ENCODE data around the gene BLNK. TPM values are rescaled to one million over a fixed set of nuclear protein-coding genes. Genes with fewer than 3 reads are reported as not detected.

BLNK gene
- total and polyA plus RNA-seq, 2 of the 13 experiments (the other 11 are each of a cell fraction or from before 2014, with no cell fraction given): not detected

DNA sequence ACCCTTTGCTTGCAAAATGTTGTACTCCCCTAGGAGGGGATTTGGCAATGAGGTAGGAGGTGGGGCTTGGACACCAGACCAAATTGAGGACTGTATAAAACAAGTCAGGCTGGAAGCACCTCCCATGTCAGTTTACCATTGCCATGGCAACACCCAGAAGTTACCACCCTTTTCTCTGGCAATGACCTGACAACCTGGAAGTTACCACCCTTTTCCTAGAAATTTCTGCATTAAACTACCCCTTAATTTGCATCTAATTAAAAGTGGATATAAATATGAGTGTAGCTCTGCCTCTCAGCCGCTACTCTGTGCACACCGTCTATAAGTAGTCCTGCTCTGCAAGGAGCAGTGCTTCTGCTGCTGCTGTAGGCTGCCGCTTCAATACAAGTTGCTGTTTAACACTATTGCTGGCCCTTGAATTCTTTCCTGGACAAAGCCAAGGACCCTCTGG lies 7.8 kb upstream of the BLNK start:
- WGBS (ENCODE audit: low lambda C conversion rate): 58% methylated on average over 3 of the region's 3 CpGs
- ChIA-PET POLR2A (no interaction called here), CTCF (ENCODE audit: low intra/inter-chr PET ratio, low total read pairs) (no interaction called here)
- Histone ChIP-seq H3K27ac (ENCODE audit: extremely low read length, insufficient read depth, low read length) (no peak overlapping the region), H3K27me3 (ENCODE audit: control insufficient read depth in 1 of 2, insufficient read depth in 2 of 2, low read length in 2 of 2) (0 out of 5 replicates have a peak, but pooled peaks cover 0 to under 1% of the 10 kb centered on the region in 2 experiments), H3K9me3 (ENCODE audit: low read length) (no peaks in the 10 kb centered on the region), H4K20me1 (ENCODE audit: insufficient read depth, low read length) (no peaks in the 10 kb centered on the region), H3K4me3 (replicated peaks in 1 of 3; ENCODE audit: insufficient read depth in 1 of 3, low read depth in 2 of 3, low read length in 3 of 3) (no peak overlapping the region), H3K79me2 (ENCODE audit: insufficient read depth, low read length) (no peaks in the 10 kb centered on the region), H3K4me2 (ENCODE audit: low read depth, low read length) (no peak overlapping the region), H3K36me3 (replicated peaks in 1 of 2; ENCODE audit: control insufficient read depth in 1 of 2, insufficient read depth in 2 of 2, low read length in 2 of 2) (no peaks in the 10 kb centered on the region), H3K4me1 (ENCODE audit: insufficient read depth, low read length) (no peaks in the 10 kb centered on the region), H3K9ac (ENCODE audit: insufficient read depth, low read depth, low read length) (no peak overlapping the region), H2AFZ (ENCODE audit: low read length) (no peak overlapping the region)
- ATAC-seq (no peak), FAIRE-seq (no peak), DNase-seq (ENCODE audit: low spot score) (no peak)
- intact Hi-C loops (cut with micrococcal nuclease; ENCODE audit: unreplicated experiment) (no loop called here), in situ Hi-C loops (cut with HindIII; ENCODE audit: extremely low pct_ligation_motif_present, low pct_unique_long_range_greater_than_20kb) (no loop called here)
- BruUV-seq (replicated peaks): no TSS peak
- TF ChIP-seq BRD4 (CRISPR knock-in tag; IDR thresholded peaks at IDR 0.05): no peak
- TF ChIP-seq KAT8 (CRISPR knock-in tag; IDR thresholded peaks at IDR 0.05): no peak
- TF ChIP-seq, protein P1, sequence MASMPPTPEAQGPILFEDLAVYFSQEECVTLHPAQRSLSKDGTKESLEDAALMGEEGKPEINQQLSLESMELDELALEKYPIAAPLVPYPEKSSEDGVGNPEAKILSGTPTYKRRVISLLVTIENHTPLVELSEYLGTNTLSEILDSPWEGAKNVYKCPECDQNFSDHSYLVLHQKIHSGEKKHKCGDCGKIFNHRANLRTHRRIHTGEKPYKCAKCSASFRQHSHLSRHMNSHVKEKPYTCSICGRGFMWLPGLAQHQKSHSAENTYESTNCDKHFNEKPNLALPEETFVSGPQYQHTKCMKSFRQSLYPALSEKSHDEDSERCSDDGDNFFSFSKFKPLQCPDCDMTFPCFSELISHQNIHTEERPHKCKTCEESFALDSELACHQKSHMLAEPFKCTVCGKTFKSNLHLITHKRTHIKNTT (CRISPR knock-in tag; IDR thresholded peaks at IDR 0.05): no peak
- TF ChIP-seq SMAD1 (CRISPR knock-in tag; IDR thresholded peaks at IDR 0.05; ENCODE audit: borderline replicate concordance, low read depth): no peak
- no peak for TF ChIP-seq TCF7 (IDR thresholded peaks at IDR 0.05; ENCODE audit: low read depth)
- TF ChIP-seq ZNF383 (CRISPR knock-in tag; IDR thresholded peaks at IDR 0.05; ENCODE audit: borderline replicate concordance): no peak
- TF ChIP-seq ZNF326 (CRISPR knock-in tag; IDR thresholded peaks at IDR 0.05; ENCODE audit: borderline replicate concordance): no peak
- TF ChIP-seq ZNF10 (CRISPR knock-in tag; IDR thresholded peaks at IDR 0.05; ENCODE audit: borderline replicate concordance, low read depth): no peak
- TF ChIP-seq ZNF766 (CRISPR knock-in tag; IDR thresholded peaks at IDR 0.05; ENCODE audit: borderline replicate concordance): no peak
- no peak for TF ChIP-seq ATF7-NPFF (CRISPR knock-in tag; IDR thresholded peaks at IDR 0.05; ENCODE audit: low read depth)
- no peak for TF ChIP-seq RORA (CRISPR knock-in tag; IDR thresholded peaks at IDR 0.05)
- TF ChIP-seq, protein P2, sequence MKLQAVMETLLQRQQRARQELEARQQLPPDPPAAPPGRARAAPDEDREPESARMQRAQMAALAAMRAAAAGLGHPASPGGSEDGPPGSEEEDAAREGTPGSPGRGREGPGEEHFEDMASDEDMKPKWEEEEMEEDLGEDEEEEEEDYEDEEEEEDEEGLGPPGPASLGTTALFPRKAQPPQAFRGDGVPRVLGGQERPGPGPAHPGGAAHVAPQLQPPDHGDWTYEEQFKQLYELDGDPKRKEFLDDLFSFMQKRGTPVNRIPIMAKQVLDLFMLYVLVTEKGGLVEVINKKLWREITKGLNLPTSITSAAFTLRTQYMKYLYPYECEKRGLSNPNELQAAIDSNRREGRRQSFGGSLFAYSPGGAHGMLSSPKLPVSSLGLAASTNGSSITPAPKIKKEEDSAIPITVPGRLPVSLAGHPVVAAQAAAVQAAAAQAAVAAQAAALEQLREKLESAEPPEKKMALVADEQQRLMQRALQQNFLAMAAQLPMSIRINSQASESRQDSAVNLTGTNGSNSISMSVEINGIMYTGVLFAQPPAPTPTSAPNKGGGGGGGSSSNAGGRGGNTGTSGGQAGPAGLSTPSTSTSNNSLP (IDR thresholded peaks at IDR 0.05; ENCODE audit: low read depth, low read length): no peak
- TF ChIP-seq ZNF780A (CRISPR knock-in tag; IDR thresholded peaks at IDR 0.05): no peak
